NT2/D1 (cell line): Measurements from ENCODE around the gene MCF2L.

Experiments
- SUZ12 ChIP-seq: IDR thresholded peaks from 2 replicates; pipeline ENCODE4 v1.6.1; 2011; ENCODE audit not compliant: insufficient read length, insufficient read depth; ENCODE audit errors: extremely low read depth
- YY1 ChIP-seq: IDR thresholded peaks from 2 replicates; pipeline ENCODE4 v1.6.1; 2011; ENCODE audit not compliant: insufficient read length, insufficient read depth
- ZNF274 ChIP-seq: IDR thresholded peaks from 2 replicates; pipeline ENCODE4 v1.6.1; 2011; ENCODE audit warnings: mild to moderate bottlenecking, low read depth, low read length

DNA sequence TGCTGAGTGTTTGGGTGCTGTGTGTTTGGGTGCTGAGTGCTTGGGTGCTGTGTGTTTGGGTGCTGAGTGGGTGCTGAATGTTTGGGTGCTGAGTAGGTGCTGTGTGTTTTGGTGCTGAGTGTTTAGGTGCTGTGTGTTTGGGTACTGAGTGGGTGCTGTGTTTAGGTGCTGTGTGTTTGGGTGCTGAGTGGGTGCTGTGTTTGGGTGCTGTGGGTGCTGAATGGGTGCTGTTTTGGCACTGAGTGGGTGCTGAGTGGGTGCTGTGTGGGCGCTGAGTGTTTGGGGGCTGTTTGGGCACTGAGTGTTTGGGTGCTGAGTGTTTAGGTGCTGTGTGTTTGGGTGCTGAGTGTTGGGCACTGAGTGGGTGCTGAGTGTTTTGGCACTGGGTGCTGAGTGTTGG, 88.1 kb downstream of the MCF2L start:
- TF ChIP-seq ZNF274, result no peak
- no peak for TF ChIP-seq YY1
- no peak for TF ChIP-seq SUZ12
